GM12878 (cell line): ENCODE results near the gene FOSB. TPM values are rescaled to one million over a fixed set of nuclear protein-coding genes. Genes with fewer than 3 reads are reported as not detected.

ENCODE experiments used
- ATAC-seq: fragments of 200-7000 bp; cut with Tn5 transposase; 3 replicates; pipeline ENCODE4 v1.9.1; 2020; ENCODE audit warnings: mild to moderate bottlenecking, moderate library complexity
- BruUV-seq: library from RNA; stranded (reverse); fragments of 400-500 nt; replicated peaks from 2 replicates; lab custom pipeline; 2021; lab: Mats Ljungman, UMichigan
- CTCF ChIA-PET: fragments of 300-600 bp; sonication (Branson Sonifier 250); formaldehyde crosslinking; extraction: SDS; loops from one replicate; lab custom pipeline; 2021; ENCODE audit warnings: inconsistent platforms; lab: Yijun Ruan, JAX
- POLR2A ChIA-PET: fragments of 350-600 bp; formaldehyde crosslinking; extraction: SDS; loops from one replicate; lab custom pipeline; 2021; ENCODE audit warnings: inconsistent platforms; lab: Charles Lee
- RAD21 ChIA-PET: fragments of 300-600 bp; sonication (Branson Sonifier 250); formaldehyde crosslinking; loops from one replicate; lab custom pipeline; 2023; ENCODE audit warnings: antibody characterized with exemption; ENCODE audit not compliant: unreplicated experiment; lab: Charles Lee
- SMC1A ChIA-PET: fragments of 300-600 bp; sonication (Branson Sonifier 250); formaldehyde crosslinking; loops from one replicate; lab custom pipeline; 2023; ENCODE audit not compliant: unreplicated experiment, uncharacterized antibody; lab: Charles Lee
- DNase-seq: peaks from one replicate; pipeline ENCODE4 v3.0.0-alpha.2; 2011; ENCODE audit warnings: low read depth, low spot score
- FAIRE-seq: peaks from 3 replicates; lab custom pipeline; 2011; peaks lifted over from hg19 to GRCh38; lab: Jason Lieb, UNC
- H2AFZ ChIP-seq: 2 replicates; pipeline ENCODE4 v1.6.0; 2011; ENCODE audit warnings: low read depth, low read length, control low read depth; ENCODE audit not compliant: control insufficient read depth
- H3K27ac ChIP-seq: 2 replicates; pipeline ENCODE4 v1.5.1; 2011; ENCODE audit warnings: control low read depth; ENCODE audit not compliant: control insufficient read depth, insufficient read depth
- H3K27me3 ChIP-seq, 2 experiments: replicated peaks in 1 of 2; 2 replicates each; pipeline versions ENCODE4 v1.6.0 to v1.6.1; 2011; ENCODE audit warnings: low read length in 1 of 2; ENCODE audit not compliant: control insufficient read depth in 2 of 2, insufficient read depth in 2 of 2
- H3K36me3 ChIP-seq, 2 experiments: 2 replicates each; pipeline ENCODE4 v1.5.1; 2011; ENCODE audit warnings: low read length in 1 of 2; ENCODE audit not compliant: control insufficient read depth in 2 of 2, insufficient read depth in 2 of 2
- H3K4me1 ChIP-seq: 2 replicates; pipeline ENCODE4 v1.6.1; 2011; ENCODE audit warnings: mild to moderate bottlenecking, low read length, moderate library complexity, mixed read lengths; ENCODE audit not compliant: control insufficient read depth, insufficient read depth
- H3K4me2 ChIP-seq: 2 replicates; pipeline ENCODE4 v1.6.0; 2011; ENCODE audit warnings: control low read depth; ENCODE audit not compliant: control insufficient read depth, insufficient read depth
- H3K4me3 ChIP-seq: fragments of 200-600 bp; sonication (generic); 2 replicates; pipeline ENCODE4 v1.5.1; 2016
- H3K79me2 ChIP-seq: 2 replicates; pipeline ENCODE4 v1.6.0; 2011; ENCODE audit warnings: low read length; ENCODE audit not compliant: control insufficient read depth, insufficient read depth
- H3K9ac ChIP-seq: 2 replicates; pipeline ENCODE4 v1.8.0; 2011; ENCODE audit warnings: low read length, control low read depth, mixed read lengths; ENCODE audit not compliant: control insufficient read depth, insufficient read depth
- H3K9me3 ChIP-seq: replicated peaks from 3 replicates; pipeline ENCODE4 v1.5.1; 2011; ENCODE audit warnings: mild to moderate bottlenecking, low read length; ENCODE audit not compliant: control insufficient read depth, insufficient read depth
- H4K20me1 ChIP-seq: 2 replicates; pipeline ENCODE4 v1.6.0; 2011; ENCODE audit not compliant: control insufficient read depth, insufficient read depth
- CBX5 ChIP-seq: sonication (generic); IDR thresholded peaks from 2 replicates; pipeline ENCODE4 v1.6.1; 2016; ENCODE audit warnings: low read depth, moderate library complexity, mild to moderate bottlenecking, inconsistent platforms
- CEBPB ChIP-seq, 2 experiments: fragments of 150-350 bp in 1 of 2; IDR thresholded peaks; 2 replicates each; pipeline ENCODE4 v1.6.1; 2012 to 2014; ENCODE audit warnings: low read depth in 2 of 2, low read length in 2 of 2, borderline replicate concordance in 1 of 2, inconsistent platforms in 1 of 2
- CEBPZ ChIP-seq: fragments of 150-350 bp; IDR thresholded peaks from 2 replicates; pipeline ENCODE4 v1.6.1; 2016; ENCODE audit warnings: low read depth, low read length
- CHD2 ChIP-seq: IDR thresholded peaks from 2 replicates; pipeline ENCODE4 v1.6.1; 2011; ENCODE audit warnings: low read depth, low read length, improper control_type of control experiment, borderline replicate concordance
- EED ChIP-seq: sonication (generic); IDR thresholded peaks from 2 replicates; pipeline ENCODE4 v1.6.1; 2016; ENCODE audit warnings: antibody characterized with exemption, low read depth
- HCFC1 ChIP-seq: fragments of 150-350 bp; IDR thresholded peaks from 2 replicates; pipeline ENCODE4 v1.6.1; 2014; ENCODE audit warnings: low read length
- NR2C2 ChIP-seq: IDR thresholded peaks from 2 replicates; pipeline ENCODE4 v1.6.1; 2011; ENCODE audit warnings: borderline replicate concordance, low read depth; ENCODE audit not compliant: control insufficient read depth, insufficient read length
- NRF1 ChIP-seq: conservative IDR thresholded peaks from 2 replicates; pipeline ENCODE4 v1.6.1; 2011; ENCODE audit warnings: mild to moderate bottlenecking, low read depth, low read length, improper control_type of control experiment
- RAD51 ChIP-seq: fragments of 450-650 bp; IDR thresholded peaks from 2 replicates; pipeline ENCODE4 v1.6.1; 2016; ENCODE audit warnings: moderate library complexity, mild to moderate bottlenecking, inconsistent platforms
- SMAD5 ChIP-seq: IDR thresholded peaks from 2 replicates; pipeline ENCODE4 v1.6.1; 2016; ENCODE audit warnings: antibody characterized with exemption, low read depth
- SMARCA5 ChIP-seq: fragments of 450-650 bp; IDR thresholded peaks from 2 replicates; pipeline ENCODE4 v1.6.1; 2017; ENCODE audit warnings: mild to moderate bottlenecking
- SREBF2 ChIP-seq: IDR thresholded peaks from 2 replicates; pipeline ENCODE4 v1.6.1; 2012; ENCODE audit warnings: mild to moderate bottlenecking, low read length
- SUPT20H ChIP-seq: IDR thresholded peaks from 2 replicates; pipeline ENCODE4 v1.6.1; 2011; ENCODE audit warnings: low read depth, mild to moderate bottlenecking, low read length, moderate library complexity, borderline replicate concordance; ENCODE audit not compliant: control insufficient read depth
- WRNIP1 ChIP-seq: IDR thresholded peaks from 2 replicates; pipeline ENCODE4 v1.6.1; 2011; ENCODE audit warnings: low read depth, low read length, improper control_type of control experiment, borderline replicate concordance
- WGBS: methylation state at CpG from one replicate; pipeline ENCODE4 v1.1.6; 2016; ENCODE audit warnings: low lambda C conversion rate; ENCODE audit not compliant: insufficient replicate concordance, insufficient coverage; ENCODE audit errors: missing lambda C conversion rate; 5-methylcytosine and 5-hydroxymethylcytosine counted together
- in situ Hi-C: fragments of 300-500 bp; cut with MboI; formaldehyde crosslinking; loops from 9 replicates; pipeline ENCODE4 v1.14.3; 2018; ENCODE audit warnings: mixed read lengths
- intact Hi-C: fragments of 100-400 bp; cut with micrococcal nuclease; formaldehyde crosslinking; loops from one replicate; pipeline ENCODE4 v1.14.2; 2022; ENCODE audit not compliant: unreplicated experiment
- polyA plus RNA-seq, 11 experiments: library from polyadenylated mRNA; depleted of rRNA in 4 of 11; unstranded in 6 of 11; stranded (reverse) in 5 of 11; fragments of >200 nt; fragmentation: Nextera tagmentation in 4 of 11; fragmentation: Illumina TruSeq in 1 of 11; extraction: Ambion mirVana in 4 of 11; extraction: Trizol in 1 of 11; gene quantifications; 1 replicate in 1 of 11; 2 replicates in 10 of 11; pipeline versions ENCODE4 v1.2.1 to v1.2.3, GENCODE V29; 2011 to 2016; ENCODE audit warnings: inconsistent platforms in 2 of 11, missing spikeins in 2 of 11, low read depth in 1 of 11
- total RNA-seq, 4 experiments: library from RNA; depleted of rRNA in 3 of 4; stranded (reverse); fragments of >200 nt in 3 of 4; fragmentation: Illumina TruSeq in 1 of 4; extraction: Trizol in 1 of 4; gene quantifications; 2 replicates each; pipeline versions ENCODE4 v1.2.1 to v1.2.3, GENCODE V29; 2013 to 2021

FOSB gene
- total and polyA plus RNA-seq, 10 of the 15 experiments (the other 5 are each of a cell fraction or from before 2014, with no cell fraction given): 0.06 to 0.56 (median 0.26) TPM

- ATAC-seq (no peak), DNase-seq (no peak), FAIRE-seq (no peak)
- H3K79me2 ChIP-seq: peaks cover 80% of the 10 kb centered on the region
- no peaks in the 10 kb centered on the region for H3K27me3 ChIP-seq
- TF ChIP-seq WRNIP1 (0 out of 2 replicates have a peak, but pooled peaks have one; percentile 51), NR2C2 (no peak), CHD2 (no peak), SUPT20H (no peak), SREBF2 (no peak), HCFC1 (no peak), CEBPZ (no peak), NRF1 (no peak), RAD51 (no peak), CEBPB (IDR thresholded peaks at IDR 0.05; ENCODE audit: borderline replicate concordance in 1 of 2, low read depth in 2 of 2, low read length in 2 of 2) (no peak), EED (no peak), SMAD5 (0 out of 2 replicates have a peak, but pooled peaks have one; percentile 30), CBX5 (no peak), SMARCA5 (peak; percentile 28; the same call in 1 of the 2 replicates)
- RAD21 ChIA-PET: interaction anchor here (1.2 to 1.3 kb wide), 2 partner anchors 8 to 132 kb away, joined by 3 to 5 read pairs; no protein-coding TSS in a partner anchor
- 3% methylated on average over 3 of the region's 3 CpGs for WGBS
- no peaks in the 10 kb centered on the region; a peak in 2 of 4 replicates for H3K36me3 ChIP-seq
- peak overlapping the region; percentile 99 for H3K4me3 ChIP-seq
- H4K20me1 ChIP-seq: no peaks in the 10 kb centered on the region
- CTCF ChIA-PET: interaction anchor here (1.4 to 2.1 kb wide), 3 partner anchors 31 to 133 kb away, joined by 4 to 9 read pairs (median 7); no protein-coding TSS in a partner anchor
- POLR2A ChIA-PET: interaction anchor here (0.7 to 2.0 kb wide), 6 partner anchors 11 to 182 kb away, joined by 3 to 14 read pairs (median 4); partner anchors contain the start of genes EML2, PPM1N, QPCTL and RTN2
- H2AFZ ChIP-seq: no peak overlapping the region; the same call in 1 of the 2 replicates
- peak overlapping the region; percentile 98 for H3K27ac ChIP-seq
- SMC1A ChIA-PET: interaction anchor here (0.9 to 1.2 kb wide), 2 partner anchors 49 to 132 kb away, joined by 4 to 6 read pairs; no protein-coding TSS in a partner anchor
- H3K4me1 ChIP-seq: peaks cover 37% of the 10 kb centered on the region
- peak overlapping the region; percentile 98 for H3K9ac ChIP-seq
- peak overlapping the region; percentile 99 for H3K4me2 ChIP-seq
- TSS peak; percentile 51 for BruUV-seq
- H3K9me3 ChIP-seq: no peaks in the 10 kb centered on the region; the same call in 2 of the 3 replicates
- in situ Hi-C loops: no loop called here
- intact Hi-C loops: loop anchor here (5.0 kb wide), 1 partner anchor 133 kb away; no protein-coding TSS in a partner anchor
Observed at GRCh38 chr19:45509692-45510015, 41.9 kb downstream of the FOSB start.
